ENCODE results near the gene MFSD12.
"Not testable (repeated sequence)": the region's sequence is repeated elsewhere in the genome, so short reads cannot be mapped to it uniquely, and the experiment has no call there.

MFSD12 gene

DNA sequence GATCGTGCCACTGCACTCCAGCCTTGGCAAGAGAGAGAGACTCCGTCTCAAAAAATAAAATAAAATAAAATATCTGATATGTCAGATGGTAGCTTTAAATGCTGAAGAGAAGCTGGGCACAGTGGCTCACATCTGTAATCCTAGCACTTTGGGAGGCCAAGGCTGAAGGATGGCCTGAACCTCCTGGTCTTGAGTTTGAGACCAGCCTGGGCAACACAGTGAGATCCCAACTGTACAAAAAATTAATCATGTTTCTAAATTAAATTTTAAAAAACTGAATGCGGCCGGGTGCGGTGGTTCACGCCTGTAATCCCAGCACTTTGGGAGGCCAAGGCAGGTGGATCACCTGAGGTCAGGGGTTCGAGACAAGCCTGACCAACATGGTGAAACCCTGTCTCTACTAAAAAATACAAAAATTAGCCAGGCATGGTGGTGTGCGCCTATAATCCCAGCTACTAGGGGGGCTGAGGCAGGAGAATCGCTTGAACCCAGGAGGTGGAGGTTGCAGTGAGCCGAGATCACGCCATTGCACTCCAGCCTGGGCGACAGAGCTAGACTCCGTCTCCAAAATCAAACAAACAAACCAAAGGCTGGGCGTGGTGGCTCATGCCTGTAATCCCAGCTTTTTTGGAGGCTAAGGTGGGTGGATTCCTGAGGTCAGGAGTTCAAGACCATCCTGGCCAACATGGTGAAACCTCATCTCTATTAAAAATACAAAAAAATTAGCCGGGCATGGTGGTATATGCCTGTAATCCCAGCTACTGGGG, 26.8 kb upstream of the MFSD12 start:
- not testable (repeated sequence) for DNase-seq

GRCh38 chr19:3581792-3582191, 24.4 kb upstream of the MFSD12 start:
- not testable (repeated sequence) for DNase-seq

DNA sequence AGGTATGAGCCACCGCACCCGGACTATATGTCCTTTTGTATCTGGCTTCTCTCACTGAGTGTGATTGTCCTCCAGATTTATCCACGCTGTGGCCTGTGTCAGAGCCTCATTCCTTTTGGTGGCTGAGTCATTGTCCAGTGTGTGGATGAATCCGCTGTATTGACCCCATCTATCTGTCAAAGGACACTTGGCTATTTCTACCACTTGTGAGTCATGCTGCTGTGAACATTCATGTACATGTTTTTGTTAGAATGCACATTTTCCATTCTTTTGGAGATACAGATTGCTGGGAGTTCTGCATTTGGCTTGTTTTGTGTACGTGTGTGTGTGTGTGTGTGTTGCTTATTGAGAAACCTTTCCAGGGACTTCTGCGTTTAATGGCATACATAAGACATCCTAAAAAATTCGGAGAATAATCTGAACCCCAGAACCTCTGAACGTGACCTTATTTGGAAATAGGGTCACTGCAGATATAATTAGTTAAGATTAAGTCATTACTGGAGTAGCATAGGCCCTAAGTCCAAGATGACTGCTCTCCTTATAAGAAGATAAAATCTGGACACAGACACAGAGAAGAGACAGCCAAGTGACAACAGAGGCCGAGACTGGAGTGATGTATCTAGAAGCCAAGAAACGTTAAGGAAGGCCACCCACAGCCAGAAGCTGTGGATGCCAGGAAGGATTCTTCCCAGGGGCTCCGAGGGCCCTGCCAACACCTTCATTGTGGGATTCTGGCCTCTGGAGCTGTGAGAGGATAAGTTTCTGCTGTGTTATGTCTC, 23.0 kb upstream of the MFSD12 start:
- no peak for DNase-seq

- no peak for DNase-seq
Measured at GRCh38 chr19:3578390-3578789, 21.0 kb upstream of the MFSD12 start.

DNA sequence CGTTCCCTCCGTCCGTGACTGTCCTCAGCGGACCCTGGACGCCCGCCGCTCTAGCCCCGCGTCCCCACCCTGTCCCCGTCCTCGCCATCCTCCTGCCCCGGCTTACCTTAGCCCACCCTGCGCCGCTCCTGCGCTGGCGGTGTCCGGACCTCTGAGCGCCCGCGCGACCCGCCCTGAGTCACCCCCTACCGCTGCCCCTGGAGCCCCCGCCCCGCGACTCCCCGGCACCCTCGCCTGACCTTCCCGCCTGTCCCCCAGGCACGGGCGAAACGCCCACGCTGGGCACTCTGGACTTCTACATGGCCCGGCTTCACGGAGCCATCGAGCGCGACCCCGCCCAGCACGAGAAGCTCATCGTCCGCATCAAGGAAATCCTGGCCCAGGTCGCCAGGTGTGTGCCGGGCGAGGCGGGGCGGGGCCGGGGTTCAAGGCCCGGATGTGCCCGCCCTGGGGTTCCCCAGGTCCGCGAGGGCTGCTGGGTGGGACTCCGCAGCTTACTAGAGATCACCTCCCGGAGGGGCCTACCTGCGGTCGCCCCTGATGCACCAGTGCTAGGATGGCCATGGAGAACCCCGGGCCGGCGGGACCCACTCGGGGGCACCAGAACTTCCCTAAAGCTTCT, 20.4 kb upstream of the MFSD12 start:
- no peak for DNase-seq

- DNase-seq: no peak
Measured at GRCh38 chr19:3576696-3577443, 19.5 kb upstream of the MFSD12 start.

DNA sequence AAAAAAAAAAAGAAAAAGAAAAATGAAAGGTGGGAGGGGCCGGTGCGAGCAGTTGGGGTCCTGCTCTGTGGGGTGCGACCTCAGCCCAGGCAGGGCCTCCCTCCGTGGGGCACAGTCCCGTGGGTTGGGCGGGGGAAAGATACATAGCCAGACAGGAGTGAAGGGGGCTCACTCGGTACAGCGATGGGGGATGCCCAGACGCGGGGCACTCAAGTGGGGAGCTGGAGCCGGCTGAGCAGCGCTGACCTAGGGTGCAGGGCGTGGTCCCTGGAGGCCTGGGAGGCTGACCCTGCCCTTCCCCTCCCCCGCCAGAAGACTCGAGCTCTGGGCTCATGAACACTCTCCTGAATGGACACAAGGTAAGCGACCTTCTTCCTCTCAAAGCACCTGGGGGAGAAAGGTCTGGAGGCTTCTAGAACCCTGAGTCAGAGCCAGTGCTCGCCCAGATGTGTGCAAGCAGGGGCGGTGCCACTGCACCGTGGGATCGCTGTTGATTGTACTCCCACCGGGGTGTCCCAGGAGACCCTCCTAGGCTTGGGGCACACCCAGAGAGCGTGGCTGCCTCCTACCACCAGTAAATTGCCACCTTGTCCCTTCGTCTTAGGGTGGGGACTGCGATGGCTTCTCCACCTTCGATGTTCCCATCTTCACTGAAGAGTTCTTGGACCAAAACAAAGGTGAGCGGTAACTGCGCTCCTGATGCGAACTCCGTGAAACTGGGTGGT, 18.7 kb upstream of the MFSD12 start:
- DNase-seq: no peak

DNA sequence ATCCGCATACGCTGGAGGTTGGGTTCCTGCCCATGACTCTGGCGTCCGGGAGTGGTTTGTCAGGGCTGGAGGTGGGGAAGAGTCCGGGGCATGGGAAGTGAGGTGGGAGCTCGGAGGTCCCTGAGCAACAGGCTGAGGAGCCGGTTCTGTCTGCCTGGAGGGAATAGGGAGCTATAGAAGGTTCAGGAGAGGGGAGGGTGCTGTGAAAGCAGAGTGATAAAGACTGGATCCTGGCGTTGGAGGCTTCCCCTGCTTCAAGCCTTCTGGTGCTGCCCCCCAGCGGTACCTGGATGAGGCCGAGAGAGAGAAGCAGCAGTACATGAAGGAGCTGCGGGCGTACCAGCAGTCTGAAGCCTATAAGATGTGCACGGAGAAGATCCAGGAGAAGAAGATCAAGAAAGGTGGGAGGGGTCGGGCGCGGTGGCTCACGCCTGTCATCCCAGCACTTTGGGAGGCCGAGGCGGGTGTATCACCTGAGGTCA, 17.9 kb upstream of the MFSD12 start:
- no peak for DNase-seq

GRCh38 chr19:3573858-3574637, 16.7 kb upstream of the MFSD12 start:
- no peak for DNase-seq

DNA sequence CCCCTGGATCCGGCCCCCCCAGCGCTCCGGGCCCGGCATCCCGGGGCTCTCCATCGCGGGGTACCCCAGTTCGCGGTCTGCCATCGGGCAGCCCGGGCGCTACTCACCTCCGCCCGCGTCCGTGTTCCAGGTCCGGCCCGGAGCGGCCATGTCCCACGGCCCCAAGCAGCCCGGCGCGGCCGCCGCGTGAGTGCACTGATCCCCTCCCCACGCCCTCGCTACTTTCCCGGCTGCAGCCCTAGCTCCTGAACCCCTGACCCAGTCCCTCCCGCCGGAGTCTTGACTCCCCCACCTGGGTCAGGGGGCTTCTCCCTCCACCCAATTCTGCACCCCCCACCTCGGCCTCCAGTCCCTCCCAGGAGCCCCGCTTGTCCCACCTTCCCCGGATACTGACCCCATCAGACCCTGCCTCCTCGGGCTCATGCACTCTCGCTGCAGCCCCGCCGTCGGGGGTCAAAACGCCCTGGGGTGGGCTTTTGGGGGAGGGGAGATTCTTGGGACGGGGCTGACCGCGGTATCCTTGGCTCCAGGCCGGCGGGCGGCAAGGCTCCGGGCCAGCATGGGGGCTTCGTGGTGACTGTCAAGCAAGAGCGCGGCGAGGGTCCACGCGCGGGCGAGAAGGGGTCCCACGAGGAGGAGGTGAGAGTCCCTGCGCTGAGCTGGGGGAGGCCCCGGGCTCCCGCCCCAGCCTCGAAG, 15.9 kb upstream of the MFSD12 start:
- no peak for DNase-seq

GRCh38 chr19:3572855-3573161, 15.4 kb upstream of the MFSD12 start, which contains the start of gene HMG20B:
TSS of gene HMG20B (plus strand) at chr19:3572944. CDS start at chr19:3573310, 366 bp downstream.
- no peak for DNase-seq

DNA sequence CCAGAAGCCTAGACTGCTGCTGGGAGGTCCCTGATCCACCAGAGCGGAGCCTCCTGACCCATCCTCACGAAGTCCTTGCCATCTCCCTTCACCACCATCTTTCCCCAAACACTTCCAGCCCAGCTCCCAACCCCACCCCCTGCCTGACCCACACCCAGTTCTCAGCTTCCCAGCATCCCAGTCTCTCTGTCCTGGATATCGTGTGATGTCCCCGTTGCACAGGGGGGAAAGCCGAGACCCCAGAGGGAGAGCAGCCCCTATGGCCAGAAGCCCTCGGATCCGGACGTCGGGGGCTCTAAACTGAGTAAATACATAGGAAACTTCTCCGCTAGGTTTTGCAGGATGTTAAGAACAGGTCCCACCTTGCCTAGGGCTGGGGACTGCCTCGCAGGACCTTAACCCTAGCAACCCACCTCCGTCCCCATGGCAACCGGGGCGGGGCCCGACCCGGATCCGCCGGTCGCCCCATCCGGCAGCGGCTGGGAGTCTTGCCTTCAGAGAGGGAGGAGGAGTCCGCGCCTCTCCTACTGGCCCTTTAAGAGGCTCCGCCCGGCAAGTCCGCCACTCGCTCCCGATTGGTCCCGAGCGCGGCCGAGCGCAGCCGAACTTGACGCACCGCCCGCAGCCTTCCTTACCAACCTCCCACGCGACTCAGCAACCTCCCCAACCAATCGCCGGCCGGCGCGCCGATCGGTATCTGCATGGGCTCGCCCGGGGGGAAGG, 14.9 kb upstream of the MFSD12 start:
- DNase-seq: peak; percentile 69 to 87

- DNase-seq: no peak
Measured at GRCh38 chr19:3570606-3571011, 13.2 kb upstream of the MFSD12 start.

GRCh38 chr19:3570042-3570441, 12.7 kb upstream of the MFSD12 start:
- not testable (repeated sequence) for DNase-seq

- DNase-seq: no peak
Measured at GRCh38 chr19:3565139-3565538, 7.8 kb upstream of the MFSD12 start.

GRCh38 chr19:3563709-3564524, 6.5 kb upstream of the MFSD12 start:
- no peak for DNase-seq

GRCh38 chr19:3556978-3557460, 367 bp downstream of the MFSD12 start:
- no peak for DNase-seq

GRCh38 chr19:3556423-3556977, 886 bp downstream of the MFSD12 start:
- DNase-seq: no peak
